Small intestine (tissue), 7 donors: ENCODE data around the gene SNX6. TPM values are rescaled to one million over a fixed set of nuclear protein-coding genes. Genes with fewer than 3 reads are reported as not detected.
"Not testable (repeated sequence)": the region's sequence is repeated elsewhere in the genome, so short reads cannot be mapped to it uniquely, and the experiment has no call there.

ENCODE experiments used
- DNase-seq, 2 donors: peaks; one replicate each; pipeline versions ENCODE4 v3.0.0 to v3.0.0-alpha.2; 2013
- FAIRE-seq: peaks from 2 replicates; lab custom pipeline; 2012; peaks lifted over from hg19 to GRCh38; lab: Jason Lieb, UNC
- H3K27ac ChIP-seq, 3 donors: one replicate each; pipeline ENCODE4 v1.5.1; 2013; ENCODE audit warnings: low read length in 2 of 3, mild to moderate bottlenecking in 2 of 3, control low read depth in 1 of 3, inconsistent platforms in 1 of 3, low read depth in 1 of 3, moderate library complexity in 1 of 3
- H3K27me3 ChIP-seq, 3 donors: one replicate each; pipeline ENCODE4 v1.6.1; 2013; ENCODE audit warnings: low read length in 3 of 3, inconsistent platforms in 1 of 3; ENCODE audit not compliant: control insufficient read depth in 3 of 3, insufficient read depth in 3 of 3
- H3K36me3 ChIP-seq, 3 donors: one replicate each; pipeline ENCODE4 v1.6.1; 2013; ENCODE audit warnings: low read length in 3 of 3, inconsistent platforms in 1 of 3, low read depth in 1 of 3, mild to moderate bottlenecking in 1 of 3, moderate library complexity in 1 of 3; ENCODE audit not compliant: control insufficient read depth in 3 of 3, insufficient read depth in 2 of 3
- H3K4me1 ChIP-seq, 3 donors: one replicate each; pipeline ENCODE4 v1.6.1; 2013; ENCODE audit warnings: low read length in 2 of 3, inconsistent platforms in 1 of 3, low read depth in 1 of 3, mild to moderate bottlenecking in 1 of 3, moderate library complexity in 1 of 3; ENCODE audit not compliant: control insufficient read depth in 3 of 3, insufficient read depth in 2 of 3
- H3K4me3 ChIP-seq, 3 donors: one replicate each; pipeline ENCODE4 v1.5.1; 2013; ENCODE audit warnings: low read length in 3 of 3, control low read depth in 1 of 3, inconsistent platforms in 1 of 3, low read depth in 1 of 3, mild to moderate bottlenecking in 1 of 3, moderate library complexity in 1 of 3
- H3K9me3 ChIP-seq, 2 donors: one replicate each; pipeline ENCODE4 v1.6.1; 2013; ENCODE audit warnings: low read depth in 1 of 2, low read length in 1 of 2; ENCODE audit not compliant: control insufficient read depth in 2 of 2, insufficient read depth in 1 of 2
- WGBS, 3 donors: extraction: QIAGEN DNeasy Blood & Tissue Kit; methylation state at CpG; one replicate each; pipeline ENCODE4 v1.1.7; 2013; 5-methylcytosine and 5-hydroxymethylcytosine counted together
- polyA plus RNA-seq, 4 donors: library from polyadenylated mRNA; stranded (reverse) in 3 of 4; unstranded in 1 of 4; fragments of 200-250 nt in 3 of 4; fragments of 120-200 nt in 1 of 4; gene quantifications; one replicate each; pipeline versions ENCODE4 v1.2.1 to v1.2.3, GENCODE V29; 2013
- donor health status: healthy with polysubstance abuse.
- donor health status: control.
- donor health status: control.
- donor health status: Bipolar disorder and iron deficiency.
- donor health status: healthy.

Gene SNX6
- polyA plus RNA-seq, 4 donors = 66.5 to 101 (median 70.5) TPM

DNA sequence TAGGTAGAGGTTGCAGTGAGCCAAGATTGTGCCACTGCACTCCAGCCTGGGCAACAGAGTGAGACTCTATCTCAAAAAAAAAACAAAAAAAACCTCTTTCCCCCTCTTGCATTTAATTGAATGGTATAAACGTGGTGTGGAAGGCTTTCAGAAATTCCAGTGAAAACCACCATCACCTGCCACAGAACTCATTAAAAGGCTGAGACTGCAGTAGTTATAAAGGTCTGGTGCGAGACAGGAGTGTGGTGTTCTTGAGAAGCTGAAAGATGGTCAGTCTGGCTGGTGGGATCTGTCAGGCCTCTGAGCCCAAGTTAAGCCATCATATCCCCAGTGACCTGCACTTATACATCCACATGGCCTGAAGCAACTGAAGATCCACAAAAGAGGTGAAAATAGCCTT lies 20.1 kb upstream of the SNX6 start:
- H3K4me1 ChIP-seq, H3K27ac ChIP-seq, H3K36me3 ChIP-seq, H3K27me3 ChIP-seq, FAIRE-seq, H3K9me3 ChIP-seq, H3K4me3 ChIP-seq, DNase-seq: not testable (repeated sequence)
- 81 to 82% (median 82%) methylated on average over 2 of the region's 2 CpGs for WGBS, 3 donors

DNA sequence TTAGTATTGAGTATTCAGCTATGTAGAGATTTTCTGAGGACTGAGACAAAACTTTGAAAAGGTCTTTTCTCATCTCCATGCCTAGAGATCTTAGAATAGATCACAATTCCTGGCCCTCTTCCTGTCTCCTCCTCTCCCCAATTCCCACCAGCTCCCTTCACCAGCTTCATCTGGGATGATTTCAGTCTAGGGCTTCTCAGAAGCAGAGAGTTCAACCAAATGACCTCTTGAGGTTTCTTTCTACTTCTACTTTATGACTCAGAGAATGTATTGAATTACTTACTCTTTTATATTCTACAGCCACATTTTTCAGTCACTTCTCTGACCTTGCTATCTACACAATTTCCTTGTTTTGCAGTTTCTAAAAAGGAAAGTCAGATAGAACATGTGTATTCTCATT lies 19.4 kb upstream of the SNX6 start:
- Histone ChIP-seq H3K4me1 (no peaks in the 10 kb centered on the region), H3K4me3 (no peak overlapping the region), H3K27ac (no peak overlapping the region), H3K36me3 (no peaks in the 10 kb centered on the region), H3K9me3 (no peaks in the 10 kb centered on the region), H3K27me3 (no peaks in the 10 kb centered on the region)
- no peak for FAIRE-seq
- no peak for DNase-seq

DNA sequence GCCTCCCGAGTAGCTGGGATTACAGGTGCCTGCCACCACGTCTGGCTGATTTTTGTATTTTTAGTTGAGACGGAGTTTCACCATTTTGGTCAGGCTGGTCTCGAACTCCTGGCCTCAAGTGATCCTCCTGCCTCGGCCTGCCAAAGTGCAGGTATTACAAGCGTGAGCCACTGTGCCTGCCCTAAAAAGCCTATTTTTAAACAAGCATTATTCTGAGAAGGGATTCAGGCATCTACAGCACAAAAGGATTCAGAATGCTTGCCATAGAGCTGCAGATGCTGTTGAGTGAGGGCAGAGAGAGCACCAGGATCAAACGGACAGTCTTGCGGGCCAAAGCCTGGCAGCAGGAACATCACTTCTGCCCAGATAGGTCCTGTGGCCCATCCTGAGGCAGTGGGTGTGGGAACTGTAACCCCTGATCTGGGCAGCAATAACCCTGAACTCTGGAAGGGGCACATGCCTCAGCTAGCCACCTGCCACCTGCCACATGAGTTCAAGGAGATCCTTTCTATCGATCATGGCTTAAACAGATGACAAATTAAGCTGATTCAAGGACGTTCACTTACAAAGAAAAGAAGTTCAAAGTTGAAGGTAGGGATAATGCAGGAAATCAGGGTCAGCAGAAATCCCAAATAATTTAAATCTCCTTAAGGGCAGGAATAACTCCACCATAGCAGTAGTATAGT lies 16.8 kb upstream of the SNX6 start:
- DNase-seq = no peak
- Histone ChIP-seq H3K9me3 (no peaks in the 10 kb centered on the region), H3K27ac (no peak overlapping the region), H3K27me3 (no peaks in the 10 kb centered on the region), H3K4me1 (no peaks in the 10 kb centered on the region), H3K4me3 (no peak overlapping the region), H3K36me3 (no peaks in the 10 kb centered on the region)
- FAIRE-seq = no peak
- WGBS, 3 donors = 80 to 84% (median 84%) methylated on average over 10 of the region's 10 CpGs

DNA sequence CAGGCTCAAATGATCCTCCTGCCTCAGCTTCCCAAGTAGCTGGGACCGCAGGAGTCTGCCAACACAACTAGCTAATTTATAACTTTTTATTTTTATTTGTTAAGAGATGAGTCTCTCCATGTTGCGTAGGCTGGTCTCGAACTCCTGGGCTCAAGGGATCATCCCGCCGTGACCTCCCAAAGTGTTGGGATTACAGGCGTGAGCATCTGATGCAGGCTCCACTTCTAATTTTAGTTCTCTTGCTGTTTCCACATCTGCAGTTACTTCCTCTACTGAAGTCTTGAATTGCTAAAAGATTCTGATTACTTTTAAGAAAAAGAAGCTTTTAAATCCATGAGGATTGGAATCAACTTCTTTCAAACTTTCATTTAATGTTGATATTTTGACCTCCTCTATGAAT lies 13.4 kb upstream of the SNX6 start:
- no peaks in the 10 kb centered on the region for H3K9me3 ChIP-seq
- FAIRE-seq = no peak
- WGBS, 3 donors = 90 to 96% (median 95%) methylated on average over 6 of the region's 6 CpGs
- H3K27me3 ChIP-seq = no peaks in the 10 kb centered on the region
- no peak overlapping the region for H3K27ac ChIP-seq
- H3K4me1 ChIP-seq = no peaks in the 10 kb centered on the region
- no peak for DNase-seq
- H3K4me3 ChIP-seq = no peak overlapping the region
- no peaks in the 10 kb centered on the region for H3K36me3 ChIP-seq

DNA sequence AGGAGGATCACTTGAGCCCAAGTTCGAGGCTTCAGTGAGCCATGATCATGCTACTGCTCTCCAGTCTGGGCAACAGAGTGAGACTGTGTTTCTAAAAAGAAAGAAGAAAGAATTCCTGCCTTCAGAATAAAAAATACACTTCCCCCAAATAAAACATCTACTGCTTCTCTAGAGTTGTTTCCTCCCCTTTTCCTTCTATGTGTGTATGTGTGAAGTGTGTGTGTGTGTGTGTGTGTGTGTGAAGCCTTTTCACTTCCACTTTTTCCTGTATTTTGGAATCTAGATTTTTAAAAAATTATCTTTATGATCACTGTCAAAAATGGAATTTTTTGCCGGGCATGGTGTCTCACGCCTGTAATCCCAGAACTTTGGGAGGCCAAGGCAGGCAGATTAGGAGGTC lies 12.6 kb upstream of the SNX6 start:
- 91 to 94% (median 94%) methylated on average over 3 of the region's 3 CpGs for WGBS, 3 donors
- no peak for DNase-seq
- Histone ChIP-seq H3K36me3 (no peaks in the 10 kb centered on the region), H3K4me3 (no peak overlapping the region), H3K4me1 (no peaks in the 10 kb centered on the region), H3K27me3 (no peaks in the 10 kb centered on the region), H3K27ac (no peak overlapping the region), H3K9me3 (no peaks in the 10 kb centered on the region)
- no peak for FAIRE-seq

DNA sequence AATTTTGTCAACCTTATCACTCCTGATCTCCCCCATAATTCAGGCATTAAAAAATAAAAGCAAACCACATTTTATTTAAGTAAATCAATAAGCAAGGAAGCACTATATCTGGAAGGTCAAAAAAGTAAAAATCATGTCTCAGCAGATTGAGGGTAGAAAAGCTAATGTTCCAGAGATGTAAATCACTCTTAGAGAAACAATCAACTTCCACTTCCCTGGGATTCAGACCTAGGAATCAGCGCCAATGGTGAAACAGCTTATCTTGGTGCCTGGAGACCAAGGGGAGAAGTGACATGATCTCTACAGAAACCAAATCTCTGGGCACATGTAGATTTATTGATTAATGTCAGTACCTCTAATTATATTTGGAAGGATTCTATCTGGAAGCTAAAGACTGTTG lies 10.9 kb upstream of the SNX6 start:
- WGBS, 3 donors = 81 to 87% (median 86%) methylated on average over 1 of the region's 1 CpG
- DNase-seq (no peak), FAIRE-seq (no peak)
- Histone ChIP-seq H3K9me3 (no peaks in the 10 kb centered on the region), H3K27me3 (no peaks in the 10 kb centered on the region), H3K4me1 (no peaks in the 10 kb centered on the region), H3K4me3 (no peak overlapping the region), H3K36me3 (no peaks in the 10 kb centered on the region), H3K27ac (no peak overlapping the region)

DNA sequence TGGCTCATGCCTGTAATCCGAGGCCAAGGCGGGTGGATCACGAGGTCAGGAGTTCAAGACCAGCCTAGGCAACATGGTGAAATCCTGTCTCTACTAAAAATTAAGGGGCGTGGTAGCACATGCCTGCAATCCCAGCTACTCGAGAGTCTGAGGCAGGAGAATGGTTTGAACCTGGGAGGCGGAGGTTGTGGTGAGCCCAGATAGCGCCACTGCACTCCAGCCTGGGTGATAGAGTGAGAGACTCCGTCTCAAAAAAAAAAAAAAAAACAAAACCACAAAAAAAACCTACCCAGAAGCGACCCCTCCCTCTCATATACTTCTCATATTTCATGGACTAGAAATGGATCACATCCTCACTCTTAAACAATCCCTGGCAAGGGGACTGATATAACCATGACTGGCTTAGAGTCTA lies 4.4 kb upstream of the SNX6 start:
- H3K27me3 ChIP-seq, H3K9me3 ChIP-seq, H3K27ac ChIP-seq, DNase-seq, H3K36me3 ChIP-seq, H3K4me3 ChIP-seq, FAIRE-seq: not testable (repeated sequence)
- peaks cover 0 to 13% (median 0%) of the 10 kb centered on the region in 3 donors for H3K4me1 ChIP-seq
- 58 to 81% (median 59%) methylated on average over 9 of the region's 9 CpGs for WGBS, 3 donors

DNA sequence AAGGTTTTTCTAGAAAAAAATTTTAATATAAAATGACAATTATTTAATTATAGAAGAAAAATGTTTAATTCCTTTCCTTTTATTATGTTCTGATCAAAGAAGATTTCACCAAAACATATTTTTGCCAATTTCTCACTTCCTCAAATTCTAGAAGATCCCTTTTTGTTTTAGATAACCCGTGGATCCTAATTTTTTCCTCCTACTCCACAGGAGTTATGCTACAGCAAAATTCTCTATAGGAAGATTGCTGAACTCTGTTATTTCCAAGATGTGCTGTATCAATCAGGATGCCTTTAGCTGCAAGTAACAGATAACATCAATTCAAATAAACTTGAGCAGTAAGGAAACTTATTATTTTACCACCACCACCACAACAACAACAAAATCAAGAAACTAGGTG lies 3.8 kb upstream of the SNX6 start:
- no peak overlapping the region for H3K27ac ChIP-seq
- no peak for FAIRE-seq
- no peak for DNase-seq
- H3K9me3 ChIP-seq = peaks cover 0 to 3% of the 10 kb centered on the region in 2 donors
- WGBS, 3 donors = 67 to 83% (median 73%) methylated on average over 1 of the region's 1 CpG
- H3K4me3 ChIP-seq = no peak overlapping the region
- no peaks in the 10 kb centered on the region for H3K27me3 ChIP-seq
- no peaks in the 10 kb centered on the region for H3K36me3 ChIP-seq
- peaks cover 0 to 13% (median 0%) of the 10 kb centered on the region in 3 donors for H3K4me1 ChIP-seq
